SU-DHL-6 (cell line): ENCODE measurements around the gene OR56A5.

ENCODE experiments used
- H2AFZ ChIP-seq: fragments of 200-600 bp; sonication (generic); 2 replicates; pipeline ENCODE4 v1.6.1; 2014; ENCODE audit warnings: low read depth, mild to moderate bottlenecking, moderate library complexity, mixed read lengths, antibody characterized with exemption, low read length; ENCODE audit not compliant: severe bottlenecking
- H3F3A ChIP-seq: fragments of 200-600 bp; shearing (Covaris generic); 2 replicates; pipeline ENCODE4 v1.6.0; 2016; ENCODE audit warnings: antibody characterized with exemption, mild to moderate bottlenecking; ENCODE audit not compliant: insufficient read depth
- H3K27ac ChIP-seq: fragments of 200-600 bp; sonication (generic); 2 replicates; pipeline ENCODE4 v1.5.1; 2016; ENCODE audit warnings: low read depth, mild to moderate bottlenecking, low read length, moderate library complexity, mixed read lengths
- H3K27me3 ChIP-seq: fragments of 200-600 bp; sonication (generic), shearing (Covaris generic); 2 replicates; pipeline ENCODE4 v1.6.0; 2014; ENCODE audit warnings: mild to moderate bottlenecking, low read length
- H3K36me3 ChIP-seq: fragments of 200-600 bp; sonication (generic); 2 replicates; pipeline ENCODE4 v1.6.1; 2014; ENCODE audit warnings: mild to moderate bottlenecking, low read length, mixed read lengths
- H3K4me2 ChIP-seq: fragments of 300-600, 200-600 bp; shearing (Covaris generic), sonication (generic); 2 replicates; pipeline ENCODE4 v1.6.0; 2014; ENCODE audit warnings: low read length, low read depth, mild to moderate bottlenecking; ENCODE audit not compliant: poor library complexity, severe bottlenecking
- H3K4me3 ChIP-seq: fragments of 200-600 bp; sonication (generic); 2 replicates; pipeline ENCODE4 v1.5.1; 2014; ENCODE audit warnings: antibody characterized with exemption, low read length, mild to moderate bottlenecking, mixed read lengths; ENCODE audit not compliant: insufficient read depth, poor library complexity, severe bottlenecking
- H3K79me2 ChIP-seq: fragments of 200-600 bp; sonication (generic); 2 replicates; pipeline ENCODE4 v1.6.1; 2014; ENCODE audit warnings: mild to moderate bottlenecking, low read length, moderate library complexity; ENCODE audit not compliant: insufficient read depth
- H3K9ac ChIP-seq: fragments of 200-600 bp; sonication (generic); 2 replicates; pipeline ENCODE4 v1.7.0; 2014; ENCODE audit warnings: mild to moderate bottlenecking, low read length
- H3K9me2 ChIP-seq: fragments of 200-600 bp; sonication (generic); replicated peaks from 2 replicates; pipeline ENCODE4 v1.6.1; 2014; ENCODE audit warnings: low read length; ENCODE audit not compliant: insufficient read depth
- H3K9me3 ChIP-seq: fragments of 200-600 bp; sonication (generic); 2 replicates; pipeline ENCODE4 v1.6.1; 2014; ENCODE audit warnings: low read length, mixed read lengths; ENCODE audit not compliant: insufficient read depth
- H4K20me1 ChIP-seq: fragments of 200-600 bp; sonication (generic); 2 replicates; pipeline ENCODE4 v1.6.1; 2014; ENCODE audit warnings: low read depth, mild to moderate bottlenecking, antibody characterized with exemption, low read length, moderate library complexity, mixed read lengths
- EZH2phosphoT487 ChIP-seq: fragments of 200-600 bp; sonication (generic), shearing (Covaris generic); conservative IDR thresholded peaks from 2 replicates; pipeline ENCODE4 v1.6.1; 2018; ENCODE audit warnings: mild to moderate bottlenecking, antibody characterized with exemption, low read length, moderate library complexity, mixed read lengths
- TF ChIP-seq, protein P1 (sequence below): fragments of 200-600 bp; sonication (generic); IDR thresholded peaks from one replicate; pipeline ENCODE4 v1.5.1; 2017; ENCODE audit warnings: antibody characterized with exemption, mild to moderate bottlenecking, low read length, moderate library complexity; ENCODE audit not compliant: insufficient read depth, poor library complexity, severe bottlenecking

Gene OR56A5

GRCh38 chr11:5986885-5987284, 18.6 kb upstream of the OR56A5 start, which contains the start of gene OR52L1:
TSS of gene OR52L1 (minus strand) at chr11:5986985. CDS start at chr11:5986930, 55 bp downstream.
- H3K27me3 ChIP-seq, result no peaks in the 10 kb centered on the region
- TF ChIP-seq EZH2phosphoT487, result no peak
- TF ChIP-seq, protein P1, sequence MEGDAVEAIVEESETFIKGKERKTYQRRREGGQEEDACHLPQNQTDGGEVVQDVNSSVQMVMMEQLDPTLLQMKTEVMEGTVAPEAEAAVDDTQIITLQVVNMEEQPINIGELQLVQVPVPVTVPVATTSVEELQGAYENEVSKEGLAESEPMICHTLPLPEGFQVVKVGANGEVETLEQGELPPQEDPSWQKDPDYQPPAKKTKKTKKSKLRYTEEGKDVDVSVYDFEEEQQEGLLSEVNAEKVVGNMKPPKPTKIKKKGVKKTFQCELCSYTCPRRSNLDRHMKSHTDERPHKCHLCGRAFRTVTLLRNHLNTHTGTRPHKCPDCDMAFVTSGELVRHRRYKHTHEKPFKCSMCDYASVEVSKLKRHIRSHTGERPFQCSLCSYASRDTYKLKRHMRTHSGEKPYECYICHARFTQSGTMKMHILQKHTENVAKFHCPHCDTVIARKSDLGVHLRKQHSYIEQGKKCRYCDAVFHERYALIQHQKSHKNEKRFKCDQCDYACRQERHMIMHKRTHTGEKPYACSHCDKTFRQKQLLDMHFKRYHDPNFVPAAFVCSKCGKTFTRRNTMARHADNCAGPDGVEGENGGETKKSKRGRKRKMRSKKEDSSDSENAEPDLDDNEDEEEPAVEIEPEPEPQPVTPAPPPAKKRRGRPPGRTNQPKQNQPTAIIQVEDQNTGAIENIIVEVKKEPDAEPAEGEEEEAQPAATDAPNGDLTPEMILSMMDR, result no peak

GRCh38 chr11:5983443-5983842, 15.1 kb upstream of the OR56A5 start:
- H3K27me3 ChIP-seq, result no peaks in the 10 kb centered on the region
- no peak overlapping the region for H3K27ac ChIP-seq
- TF ChIP-seq, protein P1, result no peak
- no peak for TF ChIP-seq EZH2phosphoT487
- H3K9me2 ChIP-seq, result no peaks in the 10 kb centered on the region
- no peak overlapping the region for H3K4me3 ChIP-seq
- no peaks in the 10 kb centered on the region for H3F3A ChIP-seq
- no peak overlapping the region for H2AFZ ChIP-seq
- H3K79me2 ChIP-seq, result no peaks in the 10 kb centered on the region
- no peaks in the 10 kb centered on the region for H4K20me1 ChIP-seq
- H3K36me3 ChIP-seq, result no peaks in the 10 kb centered on the region
- H3K9ac ChIP-seq, result no peak overlapping the region
- H3K4me2 ChIP-seq, result no peak overlapping the region
- H3K9me3 ChIP-seq, result no peaks in the 10 kb centered on the region

More at GRCh38 chr11:5986885-5987284, 18.6 kb upstream of the OR56A5 start, which contains the start of gene OR52L1:
- H3F3A ChIP-seq, result no peaks in the 10 kb centered on the region
- no peaks in the 10 kb centered on the region for H3K9me2 ChIP-seq
- H3K4me2 ChIP-seq, result no peak within 1 kb of the TSS
- H4K20me1 ChIP-seq, result no peaks in the 10 kb centered on the region
- no peak within 1 kb of the TSS for H3K9ac ChIP-seq
- H3K27ac ChIP-seq, result no peak within 1 kb of the TSS
- H3K36me3 ChIP-seq, result no peaks in the 10 kb centered on the region
- H3K79me2 ChIP-seq, result no peaks in the 10 kb centered on the region
- H3K9me3 ChIP-seq, result no peaks in the 10 kb centered on the region
- H3K4me3 ChIP-seq, result no peak within 1 kb of the TSS
- no peak within 1 kb of the TSS for H2AFZ ChIP-seq

GRCh38 chr11:5973530-5973929, 5.2 kb upstream of the OR56A5 start:
- Histone ChIP-seq H3K9me3 (no peaks in the 10 kb centered on the region), H3F3A (no peaks in the 10 kb centered on the region), H3K36me3 (no peaks in the 10 kb centered on the region), H2AFZ (no peak overlapping the region), H3K79me2 (no peaks in the 10 kb centered on the region), H3K4me2 (no peak overlapping the region), H4K20me1 (no peaks in the 10 kb centered on the region), H3K27me3 (no peaks in the 10 kb centered on the region), H3K9me2 (peaks cover 4% of the 10 kb centered on the region; the same call in 1 of the 2 replicates), H3K4me3 (no peak overlapping the region), H3K9ac (no peak overlapping the region), H3K27ac (no peak overlapping the region)
- no peak for TF ChIP-seq EZH2phosphoT487
- TF ChIP-seq, protein P1, result no peak

DNA sequence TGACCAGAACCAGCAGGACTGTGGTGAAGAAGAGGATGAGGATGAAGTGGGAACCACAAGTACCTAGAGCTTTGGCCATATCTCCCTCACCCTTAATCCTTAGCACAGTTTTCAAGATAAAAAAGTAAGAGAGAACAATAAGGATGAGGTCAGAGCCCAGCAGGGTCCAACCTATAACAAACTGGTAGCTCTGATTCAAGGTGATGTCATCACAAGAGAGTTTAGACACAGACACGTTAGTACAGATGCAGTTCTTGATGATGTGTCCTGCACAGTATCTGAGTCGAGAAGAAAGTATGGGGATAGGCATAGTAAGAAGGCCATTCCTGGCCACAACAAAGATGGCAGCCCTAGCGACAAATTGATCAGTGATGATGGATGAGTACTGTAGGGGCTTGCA, 586 bp downstream of the OR56A5 start:
- H2AFZ ChIP-seq, result no peak overlapping the region
- H3K4me2 ChIP-seq, result no peak overlapping the region
- no peaks in the 10 kb centered on the region for H4K20me1 ChIP-seq
- H3K9ac ChIP-seq, result no peak overlapping the region
- H3K4me3 ChIP-seq, result no peak overlapping the region
- H3K9me2 ChIP-seq, result peaks cover 4% of the 10 kb centered on the region; the same call in 1 of the 2 replicates
- no peak overlapping the region for H3K27ac ChIP-seq
- TF ChIP-seq, protein P1, result no peak
- TF ChIP-seq EZH2phosphoT487, result no peak
- no peaks in the 10 kb centered on the region for H3K79me2 ChIP-seq
- H3K36me3 ChIP-seq, result no peaks in the 10 kb centered on the region
- H3F3A ChIP-seq, result no peaks in the 10 kb centered on the region
- H3K9me3 ChIP-seq, result no peaks in the 10 kb centered on the region
- no peaks in the 10 kb centered on the region for H3K27me3 ChIP-seq
